NCI-H345 treated with DMSO at 0.1 percent for 48 hours (cell line): Measurements from ENCODE around the gene KAT2A.
A peak's percentile ranks its signal among the peaks of the same experiment; 100 is the strongest.
"Not testable (repeated sequence)": the region's sequence is repeated elsewhere in the genome, so short reads cannot be mapped to it uniquely, and the experiment has no call there.

Experiments used
- DNase-seq: peaks from one replicate; lab custom pipeline; 2025; ENCODE audit not compliant: unreplicated experiment; lab: John Stamatoyannopoulos, UW

The KAT2A gene

GRCh38 chr17:42120770-42121769 lies at the start of gene KAT2A:
Gene KAT2A, minus strand, starts transcription at chr17:42121367. Its CDS starts 63 bp downstream, at chr17:42121304.
- peak; percentile 57 for DNase-seq

- no peak for DNase-seq
These were observed 48.2 kb upstream of the KAT2A start for GRCh38 chr17:42169351-42169750.

GRCh38 chr17:42167807-42168206 lies 46.6 kb upstream of the KAT2A start:
- no peak for DNase-seq

GRCh38 chr17:42166196-42166763 lies 45.1 kb upstream of the KAT2A start:
- DNase-seq, result no peak

- DNase-seq, result no peak
These were observed 44.6 kb upstream of the KAT2A start for GRCh38 chr17:42165751-42166150.

GRCh38 chr17:42163696-42164407 lies 42.7 kb upstream of the KAT2A start:
- no peak for DNase-seq

- DNase-seq, result no peak
These were observed 41.9 kb upstream of the KAT2A start for GRCh38 chr17:42163113-42163512.

GRCh38 chr17:42160531-42160910 lies 39.4 kb upstream of the KAT2A start:
- DNase-seq, result no peak

- DNase-seq, result no peak
These were observed 38.8 kb upstream of the KAT2A start for GRCh38 chr17:42159796-42160530.

GRCh38 chr17:42155614-42156045 lies 34.5 kb upstream of the KAT2A start:
- DNase-seq, result no peak

GRCh38 chr17:42153919-42154742 lies 33.0 kb upstream of the KAT2A start:
- DNase-seq, result no peak

- DNase-seq, result no peak
These were observed 25.9 kb upstream of the KAT2A start for GRCh38 chr17:42146911-42147607.

GRCh38 chr17:42143138-42143537 lies 22.0 kb upstream of the KAT2A start:
- DNase-seq, result not testable (repeated sequence)

- no peak for DNase-seq
These were observed 21.3 kb upstream of the KAT2A start for GRCh38 chr17:42142371-42142896.

- no peak for DNase-seq
These were observed 20.2 kb upstream of the KAT2A start for GRCh38 chr17:42141382-42141781.

GRCh38 chr17:42140690-42141089 lies 19.5 kb upstream of the KAT2A start:
- DNase-seq, result not testable (repeated sequence)

- no peak for DNase-seq
These were observed 17.8 kb upstream of the KAT2A start for GRCh38 chr17:42138749-42139492.

- DNase-seq, result no peak
These were observed 15.5 kb upstream of the KAT2A start for GRCh38 chr17:42136654-42137051.
